ENCODE measurements around the gene SHB. TPM values are rescaled to one million over a fixed set of nuclear protein-coding genes. Genes with fewer than 3 reads are reported as not detected.

Gene SHB
- total and polyA plus RNA-seq, 10 donors = 1.2 to 20.5 (median 7.1) TPM

DNA sequence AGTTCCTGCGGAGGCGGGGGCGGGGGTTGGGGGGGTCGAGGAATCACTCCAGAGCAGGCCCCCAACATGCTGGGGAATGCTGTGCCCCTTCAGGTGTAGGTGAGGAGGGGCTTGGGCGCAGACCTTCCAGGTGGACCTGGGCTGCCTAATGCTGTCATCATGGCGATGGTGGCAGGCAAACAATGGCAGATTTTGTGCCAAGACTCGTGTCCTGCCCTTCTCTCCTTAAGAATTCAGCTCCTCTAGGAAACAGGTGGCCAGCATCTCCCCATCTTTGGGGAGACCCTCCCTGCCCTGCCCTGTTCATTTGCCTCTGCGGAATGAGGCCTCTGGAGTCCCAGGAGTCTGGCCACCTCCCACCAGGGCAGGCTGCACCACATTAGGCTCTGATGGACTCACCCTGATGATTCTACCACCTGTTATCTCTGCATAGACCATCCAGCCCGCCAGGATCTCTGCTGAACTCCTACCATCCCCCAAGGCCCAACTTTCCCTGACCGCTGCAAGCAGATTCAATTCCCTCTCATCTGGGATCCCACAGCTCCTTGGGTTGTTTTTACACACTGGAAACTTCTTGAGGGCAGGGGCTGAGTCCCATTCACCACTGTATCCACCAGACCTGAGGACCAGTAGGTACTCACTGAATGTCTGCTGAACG is 154.2 kb downstream of the SHB start:
- DNase-seq = peak; percentile 64

DNA sequence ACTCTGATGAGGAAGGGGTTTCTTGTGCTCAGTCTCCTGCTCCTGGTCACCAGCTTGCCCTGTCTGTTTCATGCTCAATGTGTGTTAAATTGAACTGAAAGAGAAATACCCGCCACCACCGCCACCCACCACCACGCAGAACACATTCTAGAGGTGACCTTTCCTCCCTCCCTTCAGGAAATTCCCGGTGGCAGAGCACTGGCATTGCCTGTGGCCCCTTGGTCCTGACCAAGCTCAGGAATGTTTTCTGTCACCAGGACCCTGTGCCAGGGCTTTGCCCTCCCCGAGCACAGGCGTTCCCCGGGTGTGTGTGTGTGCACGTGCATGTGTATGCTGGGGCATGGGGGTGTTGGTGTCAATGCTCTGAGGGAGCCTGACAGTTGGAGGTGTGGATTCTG is 154.9 kb downstream of the SHB start:
- Histone ChIP-seq H3K4me1 (peaks cover 5 to 65% (median 22%) of the 10 kb centered on the region in 6 donors), H3K4me3 (no peak overlapping the region), H3K36me3 (no peaks in the 10 kb centered on the region), H3K9me3 (no peaks in the 10 kb centered on the region), H3K27me3 (replicated peaks in 1 of 7) (no peaks in the 10 kb centered on the region), H3K27ac (no peak overlapping the region)
- WGBS, 5 donors = 77 to 86% (median 86%) methylated on average over 8 of the region's 8 CpGs
- peak; percentile 77 for DNase-seq
- TF ChIP-seq POLR2AphosphoS5 (IDR thresholded peaks at IDR 0.05) (no peak), POLR2A (IDR thresholded peaks at IDR 0.05) (no peak)
- TF ChIP-seq, protein P1, sequence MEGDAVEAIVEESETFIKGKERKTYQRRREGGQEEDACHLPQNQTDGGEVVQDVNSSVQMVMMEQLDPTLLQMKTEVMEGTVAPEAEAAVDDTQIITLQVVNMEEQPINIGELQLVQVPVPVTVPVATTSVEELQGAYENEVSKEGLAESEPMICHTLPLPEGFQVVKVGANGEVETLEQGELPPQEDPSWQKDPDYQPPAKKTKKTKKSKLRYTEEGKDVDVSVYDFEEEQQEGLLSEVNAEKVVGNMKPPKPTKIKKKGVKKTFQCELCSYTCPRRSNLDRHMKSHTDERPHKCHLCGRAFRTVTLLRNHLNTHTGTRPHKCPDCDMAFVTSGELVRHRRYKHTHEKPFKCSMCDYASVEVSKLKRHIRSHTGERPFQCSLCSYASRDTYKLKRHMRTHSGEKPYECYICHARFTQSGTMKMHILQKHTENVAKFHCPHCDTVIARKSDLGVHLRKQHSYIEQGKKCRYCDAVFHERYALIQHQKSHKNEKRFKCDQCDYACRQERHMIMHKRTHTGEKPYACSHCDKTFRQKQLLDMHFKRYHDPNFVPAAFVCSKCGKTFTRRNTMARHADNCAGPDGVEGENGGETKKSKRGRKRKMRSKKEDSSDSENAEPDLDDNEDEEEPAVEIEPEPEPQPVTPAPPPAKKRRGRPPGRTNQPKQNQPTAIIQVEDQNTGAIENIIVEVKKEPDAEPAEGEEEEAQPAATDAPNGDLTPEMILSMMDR (IDR thresholded peaks at IDR 0.05 in 8 of 11, conservative IDR thresholded peaks at IDR 0.05 in 3 of 11) = no peak
- intact Hi-C loops (cut with DNase I; ENCODE audit: low total_unique reads) = loop anchor here (5.0 to 10.0 kb wide), 4 partner anchors 153 to 451 kb away; partner anchors contain the start of gene SHB

More for the DNA sequence above, 154.2 kb downstream of the SHB start:
- 74 to 93% (median 83%) methylated on average over 9 to 11 of the region's 11 CpGs for WGBS, 5 donors
- Histone ChIP-seq H3K36me3 (no peaks in the 10 kb centered on the region), H3K4me3 (no peak overlapping the region), H3K27ac (no peak overlapping the region), H3K9me3 (no peaks in the 10 kb centered on the region), H3K27me3 (replicated peaks in 1 of 7) (no peaks in the 10 kb centered on the region), H3K4me1 (peaks cover 5 to 59% (median 22%) of the 10 kb centered on the region in 6 donors)
- intact Hi-C loops (cut with DNase I; ENCODE audit: low total_unique reads) = loop anchor here (5.0 to 10.0 kb wide), 4 partner anchors 152 to 450 kb away; partner anchors contain the start of gene SHB
- TF ChIP-seq, protein P1 (IDR thresholded peaks at IDR 0.05 in 8 of 11, conservative IDR thresholded peaks at IDR 0.05 in 3 of 11) = no peak
- TF ChIP-seq POLR2AphosphoS5 (IDR thresholded peaks at IDR 0.05) = no peak
- no peak for TF ChIP-seq POLR2A (IDR thresholded peaks at IDR 0.05)

DNA sequence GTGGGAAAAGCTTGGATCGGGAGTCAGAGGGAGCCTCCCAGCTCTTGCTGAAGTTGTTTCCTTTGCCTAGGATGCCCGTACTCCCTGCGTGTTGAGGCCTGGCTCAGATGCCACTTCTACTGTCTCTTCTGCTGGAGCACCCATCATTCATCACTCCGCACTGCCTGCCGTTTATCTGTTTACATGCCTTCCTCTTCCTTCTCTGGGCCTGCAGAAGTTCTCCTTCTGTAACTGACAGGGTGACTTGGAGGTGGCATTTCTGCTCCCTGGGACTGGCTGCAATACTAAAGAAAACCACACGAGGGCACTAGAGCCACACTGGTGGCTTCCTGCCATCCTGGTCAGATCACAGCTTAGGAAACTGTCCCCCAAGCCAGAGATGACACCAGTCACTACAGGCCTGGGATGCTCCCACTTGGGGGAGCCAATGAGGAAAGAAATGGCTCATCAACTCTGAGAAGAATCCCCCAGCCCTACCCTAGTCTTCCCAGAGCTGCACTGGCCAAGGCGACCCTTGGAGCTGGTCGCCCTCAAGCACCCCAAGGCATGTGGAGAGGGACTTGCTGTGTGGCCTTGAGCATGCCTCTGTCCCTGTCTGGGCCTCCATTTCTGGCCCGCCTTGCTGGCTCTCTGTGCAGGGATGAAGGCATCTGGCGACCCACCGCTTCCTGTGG is 155.4 kb downstream of the SHB start:
- 51 to 60% (median 54%) methylated on average over 10 to 11 of the region's 11 CpGs for WGBS, 5 donors
- TF ChIP-seq POLR2AphosphoS5 (IDR thresholded peaks at IDR 0.05) (peak in 1 of 3 donors; percentile 47), POLR2A (IDR thresholded peaks at IDR 0.05) (no peak)
- TF ChIP-seq, protein P1 (IDR thresholded peaks at IDR 0.05 in 8 of 11, conservative IDR thresholded peaks at IDR 0.05 in 3 of 11) = peak; percentile 96 to 99 (median 98)
- H3K9me3 ChIP-seq = no peaks in the 10 kb centered on the region

DNA sequence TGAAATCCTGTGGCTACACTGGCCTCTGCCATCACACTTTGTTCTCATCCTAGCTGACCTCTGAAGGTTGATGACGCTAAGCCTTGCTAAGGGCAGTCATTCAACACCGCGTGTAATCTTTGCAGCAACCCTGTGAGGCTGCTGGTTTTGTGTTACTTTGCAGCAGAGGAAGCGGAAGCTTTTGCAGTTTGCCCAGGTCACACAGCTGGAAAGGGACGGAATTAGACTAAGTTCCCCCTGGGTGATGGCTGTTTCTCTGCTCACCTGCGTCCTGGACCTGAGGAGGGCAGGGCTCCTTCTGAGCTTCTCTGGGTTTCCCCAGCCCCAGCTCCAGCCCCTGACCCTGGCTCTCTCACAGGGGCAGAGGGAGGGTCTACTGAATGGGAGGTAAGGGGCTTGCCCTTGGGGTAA is 157.8 kb downstream of the SHB start:
- Histone ChIP-seq H3K27ac (peak overlapping the region in 4 of 8 donors; percentile 10 to 70 (median 52)), H3K36me3 (no peaks in the 10 kb centered on the region), H3K27me3 (replicated peaks in 1 of 7) (no peaks in the 10 kb centered on the region), H3K4me3 (peak overlapping the region in 1 of 8 donors; percentile 28), H3K4me1 (peaks cover 0 to 57% (median 11%) of the 10 kb centered on the region in 6 donors), H3K9me3 (no peaks in the 10 kb centered on the region)
- intact Hi-C loops (cut with DNase I; ENCODE audit: low total_unique reads) = loop anchor here (5.0 to 10.0 kb wide), 4 partner anchors 156 to 454 kb away; partner anchors contain the start of gene SHB
- peak; percentile 54 for DNase-seq
- TF ChIP-seq, protein P1 (IDR thresholded peaks at IDR 0.05 in 8 of 11, conservative IDR thresholded peaks at IDR 0.05 in 3 of 11) = no peak
- TF ChIP-seq POLR2AphosphoS5 (IDR thresholded peaks at IDR 0.05) (peak in 1 of 3 donors; percentile 43), POLR2A (IDR thresholded peaks at IDR 0.05) (no peak)
- WGBS, 5 donors = 48 to 87% (median 66%) methylated on average over 6 of the region's 6 CpGs

More for the DNA sequence above, 155.4 kb downstream of the SHB start:
- intact Hi-C loops (cut with DNase I; ENCODE audit: low total_unique reads) = loop anchor here (5.0 to 10.0 kb wide), 4 partner anchors 154 to 451 kb away; partner anchors contain the start of gene SHB
- Histone ChIP-seq H3K36me3 (no peaks in the 10 kb centered on the region), H3K4me1 (peaks cover 5 to 68% (median 22%) of the 10 kb centered on the region in 6 donors), H3K27me3 (replicated peaks in 1 of 7) (no peaks in the 10 kb centered on the region), H3K27ac (peak overlapping the region in 3 of 8 donors; percentile 19 to 71 (median 52)), H3K4me3 (peak overlapping the region in 1 of 8 donors; percentile 23)
- peak; percentile 85 for DNase-seq
